ENCODE results near the gene MBOAT1. TPM values are rescaled to one million over a fixed set of nuclear protein-coding genes. Genes with fewer than 3 reads are reported as not detected.
"Not testable (repeated sequence)": the region's sequence is repeated elsewhere in the genome, so short reads cannot be mapped to it uniquely, and the experiment has no call there.

The MBOAT1 gene
- total RNA-seq, 2 experiments from 2014 or later = not detected

DNA sequence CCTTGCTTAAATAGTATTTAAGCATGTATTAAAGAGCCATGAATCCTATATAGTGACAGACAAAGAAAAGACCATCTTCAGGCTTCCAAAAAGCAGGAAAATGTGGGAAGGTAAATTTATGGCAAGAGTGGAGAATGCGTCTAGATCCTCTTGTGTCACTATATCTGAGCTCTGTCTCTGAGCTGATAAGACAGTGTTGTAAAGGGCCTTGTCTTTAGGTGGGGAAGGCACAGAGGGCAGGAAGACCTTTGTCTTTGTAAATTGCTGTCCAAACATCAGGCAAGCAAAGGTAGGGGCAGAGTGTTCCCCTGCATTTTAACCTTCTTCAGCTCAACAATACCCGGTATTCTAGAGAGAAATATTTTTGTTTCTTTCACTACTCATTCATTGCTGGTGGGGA, 33.9 kb upstream of the MBOAT1 start:
- no TSS peak for BruUV-seq (replicated peaks)
- ChIA-PET POLR2A (interaction anchor here (1.0 kb wide), 1 partner anchor 9 kb away, joined by 4 read pairs; no protein-coding TSS in a partner anchor), CTCF (ENCODE audit: unreplicated experiment) (no interaction called here)
- Histone ChIP-seq H3K4me3 (ENCODE audit: low read depth, low read length, poor library complexity, severe bottlenecking) (no peak overlapping the region), H4K20me1 (ENCODE audit: insufficient read depth, low read length) (no peaks in the 10 kb centered on the region), H3K4me2 (ENCODE audit: low read length) (no peak overlapping the region), H3K9me2 (ENCODE audit: insufficient read depth, low read length) (no peaks in the 10 kb centered on the region), H2AFZ (ENCODE audit: low read length) (no peak overlapping the region), H3K36me3 (ENCODE audit: insufficient read depth, low read length) (no peaks in the 10 kb centered on the region), H3K27ac (ENCODE audit: low read depth, low read length, poor library complexity, severe bottlenecking) (no peak overlapping the region), H3K79me2 (ENCODE audit: insufficient read depth, low read depth, low read length) (no peaks in the 10 kb centered on the region), H3K4me1 (ENCODE audit: insufficient read depth, low read length, poor library complexity, severe bottlenecking) (no peaks in the 10 kb centered on the region), H3K9me3 (ENCODE audit: low read length) (no peaks in the 10 kb centered on the region)
- DNase-seq (ENCODE audit: low spot score) = no peak
- TF ChIP-seq EZH2phosphoT487 (IDR thresholded peaks at IDR 0.05; ENCODE audit: borderline replicate concordance, low read depth, low read length) = no peak
- TF ChIP-seq, protein P1, sequence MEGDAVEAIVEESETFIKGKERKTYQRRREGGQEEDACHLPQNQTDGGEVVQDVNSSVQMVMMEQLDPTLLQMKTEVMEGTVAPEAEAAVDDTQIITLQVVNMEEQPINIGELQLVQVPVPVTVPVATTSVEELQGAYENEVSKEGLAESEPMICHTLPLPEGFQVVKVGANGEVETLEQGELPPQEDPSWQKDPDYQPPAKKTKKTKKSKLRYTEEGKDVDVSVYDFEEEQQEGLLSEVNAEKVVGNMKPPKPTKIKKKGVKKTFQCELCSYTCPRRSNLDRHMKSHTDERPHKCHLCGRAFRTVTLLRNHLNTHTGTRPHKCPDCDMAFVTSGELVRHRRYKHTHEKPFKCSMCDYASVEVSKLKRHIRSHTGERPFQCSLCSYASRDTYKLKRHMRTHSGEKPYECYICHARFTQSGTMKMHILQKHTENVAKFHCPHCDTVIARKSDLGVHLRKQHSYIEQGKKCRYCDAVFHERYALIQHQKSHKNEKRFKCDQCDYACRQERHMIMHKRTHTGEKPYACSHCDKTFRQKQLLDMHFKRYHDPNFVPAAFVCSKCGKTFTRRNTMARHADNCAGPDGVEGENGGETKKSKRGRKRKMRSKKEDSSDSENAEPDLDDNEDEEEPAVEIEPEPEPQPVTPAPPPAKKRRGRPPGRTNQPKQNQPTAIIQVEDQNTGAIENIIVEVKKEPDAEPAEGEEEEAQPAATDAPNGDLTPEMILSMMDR (conservative IDR thresholded peaks at IDR 0.05; ENCODE audit: low read length) = no peak
- intact Hi-C loops (cut with micrococcal nuclease; ENCODE audit: unreplicated experiment) = no loop called here

DNA sequence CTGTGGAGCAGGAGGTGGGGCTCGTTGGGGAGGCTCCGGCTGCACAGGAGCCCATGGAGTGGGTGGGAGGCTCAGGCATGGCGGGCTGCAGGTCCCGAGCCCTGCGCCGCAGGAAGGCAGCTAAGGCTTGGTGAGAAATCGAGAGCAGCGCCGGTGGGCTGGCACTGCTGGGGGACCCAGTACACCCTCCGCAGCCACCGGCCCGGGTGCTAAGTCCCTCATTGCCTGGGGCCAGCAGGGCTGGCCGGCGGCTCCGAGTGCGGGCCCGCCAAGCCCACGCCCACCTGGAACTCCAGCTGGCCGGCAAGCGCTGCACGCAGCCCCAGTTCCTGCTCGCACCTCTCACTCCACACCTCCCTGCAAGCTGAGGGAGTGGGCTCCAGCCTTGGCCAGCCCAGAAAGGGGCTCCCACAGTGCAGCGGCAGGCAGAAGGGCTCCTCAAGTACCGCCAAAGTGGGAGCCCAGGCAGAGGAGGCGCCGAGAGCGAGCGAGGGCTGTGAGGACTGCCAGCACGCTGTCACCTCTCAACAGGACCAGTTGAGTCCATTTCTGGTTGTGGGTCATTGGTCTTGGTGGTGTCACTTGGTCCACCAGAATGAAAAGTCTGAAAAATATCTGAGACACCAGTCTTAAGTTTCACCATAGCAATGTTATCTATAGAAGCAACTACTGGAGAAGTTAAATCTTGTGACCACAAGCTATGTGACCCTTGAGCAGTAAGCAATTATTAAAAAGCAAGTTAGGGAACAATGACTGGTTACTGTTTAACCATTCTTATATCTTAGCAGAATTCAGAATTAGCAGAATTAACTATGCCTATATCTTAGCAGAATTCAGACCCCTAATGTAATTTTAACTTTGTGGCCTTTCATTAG, 32.8 kb upstream of the MBOAT1 start:
- intact Hi-C loops (cut with micrococcal nuclease; ENCODE audit: unreplicated experiment); H4K20me1 ChIP-seq (ENCODE audit: insufficient read depth, low read length); H3K36me3 ChIP-seq (ENCODE audit: insufficient read depth, low read length); H3K4me1 ChIP-seq (ENCODE audit: insufficient read depth, low read length, poor library complexity, severe bottlenecking); H3K79me2 ChIP-seq (ENCODE audit: insufficient read depth, low read depth, low read length); H3K4me2 ChIP-seq (ENCODE audit: low read length); H3K9me3 ChIP-seq (ENCODE audit: low read length); H3K9me2 ChIP-seq (ENCODE audit: insufficient read depth, low read length); DNase-seq (ENCODE audit: low spot score); H3K27ac ChIP-seq (ENCODE audit: low read depth, low read length, poor library complexity, severe bottlenecking); H3K4me3 ChIP-seq (ENCODE audit: low read depth, low read length, poor library complexity, severe bottlenecking); CTCF ChIA-PET (ENCODE audit: unreplicated experiment); BruUV-seq (replicated peaks); H2AFZ ChIP-seq (ENCODE audit: low read length): not testable (repeated sequence)
- POLR2A ChIA-PET = interaction anchor here (0.5 to 0.7 kb wide), 2 partner anchors 66 to 135 kb away, joined by 3 to 5 read pairs; no protein-coding TSS in a partner anchor

DNA sequence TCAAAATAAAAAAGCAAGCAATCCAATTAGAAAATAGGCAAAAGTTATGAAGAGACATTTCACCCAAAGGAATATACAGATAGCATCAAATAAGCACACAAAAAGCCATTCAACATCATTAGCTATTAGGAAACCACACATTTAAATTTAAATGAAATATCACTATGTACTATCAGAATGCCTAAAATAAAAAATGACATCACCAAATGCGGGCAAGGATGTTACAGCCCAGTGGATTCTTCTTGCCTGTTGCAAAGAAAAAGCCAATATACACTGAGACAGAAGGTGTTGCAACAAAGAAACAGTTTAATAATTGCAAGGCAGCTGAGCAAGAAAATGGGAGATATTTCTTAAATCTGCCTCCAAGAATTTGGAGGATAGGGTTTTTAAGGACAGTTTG, 31.0 kb upstream of the MBOAT1 start:
- intact Hi-C loops (cut with micrococcal nuclease; ENCODE audit: unreplicated experiment) = no loop called here
- Histone ChIP-seq H3K4me3 (ENCODE audit: low read depth, low read length, poor library complexity, severe bottlenecking) (no peak overlapping the region), H3K27ac (ENCODE audit: low read depth, low read length, poor library complexity, severe bottlenecking) (no peak overlapping the region), H3K4me2 (ENCODE audit: low read length) (no peak overlapping the region), H3K9me2 (ENCODE audit: insufficient read depth, low read length) (no peaks in the 10 kb centered on the region), H3K4me1 (ENCODE audit: insufficient read depth, low read length, poor library complexity, severe bottlenecking) (no peaks in the 10 kb centered on the region), H3K9me3 (ENCODE audit: low read length) (no peaks in the 10 kb centered on the region), H4K20me1 (ENCODE audit: insufficient read depth, low read length) (no peaks in the 10 kb centered on the region), H3K36me3 (ENCODE audit: insufficient read depth, low read length) (no peaks in the 10 kb centered on the region), H2AFZ (ENCODE audit: low read length) (no peak overlapping the region), H3K79me2 (ENCODE audit: insufficient read depth, low read depth, low read length) (no peaks in the 10 kb centered on the region)
- CTCF ChIA-PET (ENCODE audit: unreplicated experiment) = no interaction called here
- POLR2A ChIA-PET = interaction anchor here (0.9 kb wide), 1 partner anchor 9 kb away, joined by 3 read pairs; no protein-coding TSS in a partner anchor
- BruUV-seq (replicated peaks) = no TSS peak
- no peak for TF ChIP-seq EZH2phosphoT487 (IDR thresholded peaks at IDR 0.05; ENCODE audit: borderline replicate concordance, low read depth, low read length)
- TF ChIP-seq, protein P1 (conservative IDR thresholded peaks at IDR 0.05; ENCODE audit: low read length) = no peak
- DNase-seq (ENCODE audit: low spot score) = no peak
